HG02970 (cell line): ENCODE data around the gene SDK1.

Source experiments
- ATAC-seq: cut with Tn5 transposase; IDR thresholded peaks from one replicate; pipeline ENCODE4 v1.9.1; 2021; ENCODE audit warnings: mild to moderate bottlenecking, moderate library complexity, moderate number of reproducible peaks; ENCODE audit not compliant: unreplicated experiment, low FRiP score

Gene SDK1

DNA sequence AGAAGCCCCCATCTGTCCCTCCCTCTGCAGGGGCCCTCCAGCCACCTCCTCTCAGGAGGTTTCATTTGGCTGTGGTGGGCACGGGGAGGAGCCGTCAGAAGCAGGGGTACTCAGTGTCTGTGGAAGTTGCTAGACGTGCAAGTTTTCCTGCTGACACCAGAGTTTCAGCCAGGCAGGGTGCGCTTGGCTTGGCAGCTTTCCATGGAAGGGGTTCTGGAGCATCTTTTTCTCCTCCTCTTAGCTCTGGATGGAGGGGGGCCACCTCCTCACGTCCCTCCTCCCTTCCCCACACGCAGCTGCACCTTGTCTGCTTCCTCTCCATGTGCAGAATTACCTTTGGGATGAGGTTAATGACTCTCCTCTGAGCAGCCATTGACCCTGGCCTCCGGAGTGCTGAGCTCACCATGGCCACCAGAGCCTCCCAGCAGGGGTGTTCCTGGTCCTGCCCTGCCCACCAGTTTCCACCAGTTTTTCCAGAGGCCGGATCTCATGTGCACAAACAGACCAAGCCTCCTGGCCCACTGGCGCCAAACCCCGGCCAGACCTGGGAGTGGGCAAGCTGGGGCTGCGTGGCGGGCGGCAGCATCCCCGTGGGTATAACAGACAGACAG, 801.3 kb downstream of the SDK1 start:
- no peak for ATAC-seq

DNA sequence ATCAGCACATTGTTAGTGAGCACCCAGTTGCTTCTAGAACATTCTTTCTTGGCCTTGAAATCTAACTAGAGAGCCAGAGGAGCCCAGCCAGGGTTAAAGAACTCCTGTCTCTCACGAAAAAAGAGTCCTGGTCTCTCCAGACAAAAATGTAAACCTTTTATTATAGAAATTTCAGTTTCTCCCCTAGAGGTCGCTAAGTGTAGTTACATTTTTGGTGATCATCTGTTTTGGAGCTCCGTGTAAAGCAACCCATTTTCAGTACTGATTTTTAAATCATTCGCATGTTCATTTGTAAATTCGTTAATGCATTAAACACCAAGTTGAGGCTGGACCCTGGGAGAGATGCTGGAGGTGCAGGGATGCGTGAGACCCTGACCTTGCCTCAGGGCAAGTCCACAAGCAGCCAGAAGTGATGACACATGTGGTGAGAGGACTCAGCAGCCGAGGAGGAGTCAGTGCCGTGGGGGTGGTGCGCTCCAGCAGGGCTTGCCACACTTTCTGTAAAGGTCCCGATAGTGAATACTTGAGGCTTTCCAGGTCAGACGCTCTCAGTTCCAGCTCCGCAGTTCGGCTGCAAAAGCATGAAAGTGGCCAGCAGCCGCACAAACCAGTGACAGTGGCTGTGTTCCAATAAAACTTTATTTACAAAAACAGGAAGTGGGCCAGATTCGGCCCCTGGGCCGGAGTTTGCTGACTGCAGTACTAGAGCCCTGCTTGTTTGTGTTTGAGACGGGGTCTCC, 802.5 kb downstream of the SDK1 start:
- no peak for ATAC-seq

GRCh38 chr7:4107839-4108238, 806.8 kb downstream of the SDK1 start:
- ATAC-seq, result no peak

GRCh38 chr7:4108951-4109350, 807.9 kb downstream of the SDK1 start:
- ATAC-seq, result no peak

- ATAC-seq, result no peak
Observed at GRCh38 chr7:4109481-4110110, 808.5 kb downstream of the SDK1 start.

GRCh38 chr7:4110438-4110837, 809.4 kb downstream of the SDK1 start:
- no peak for ATAC-seq

GRCh38 chr7:4111166-4111565, 810.1 kb downstream of the SDK1 start:
- no peak for ATAC-seq

DNA sequence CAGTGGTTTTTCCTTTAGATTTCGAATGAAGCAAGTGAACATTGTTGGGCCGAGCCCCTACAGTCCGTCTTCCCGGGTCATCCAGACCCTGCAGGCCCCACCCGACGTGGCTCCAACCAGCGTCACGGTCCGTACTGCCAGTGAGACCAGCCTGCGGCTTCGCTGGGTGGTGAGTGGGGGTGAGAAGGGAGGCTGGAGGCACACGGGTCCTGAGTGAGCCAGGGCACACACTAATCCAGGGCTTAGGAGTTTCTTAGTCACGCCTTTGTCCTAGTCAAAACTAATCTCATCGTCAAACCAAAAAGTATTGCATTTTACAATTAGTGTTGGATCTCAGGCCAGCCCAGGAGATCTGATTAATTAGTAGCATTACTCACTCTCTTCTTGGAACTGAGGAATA, 812.2 kb downstream of the SDK1 start:
- no peak for ATAC-seq

- ATAC-seq, result no peak
Observed at GRCh38 chr7:4113976-4114375, 812.9 kb downstream of the SDK1 start.

- no peak for ATAC-seq
Observed at GRCh38 chr7:4115442-4115841, 814.4 kb downstream of the SDK1 start.

- ATAC-seq, result no peak
Observed at GRCh38 chr7:4115941-4116610, 815.0 kb downstream of the SDK1 start.

- ATAC-seq, result no peak
Observed at GRCh38 chr7:4119848-4120247, 818.8 kb downstream of the SDK1 start.

DNA sequence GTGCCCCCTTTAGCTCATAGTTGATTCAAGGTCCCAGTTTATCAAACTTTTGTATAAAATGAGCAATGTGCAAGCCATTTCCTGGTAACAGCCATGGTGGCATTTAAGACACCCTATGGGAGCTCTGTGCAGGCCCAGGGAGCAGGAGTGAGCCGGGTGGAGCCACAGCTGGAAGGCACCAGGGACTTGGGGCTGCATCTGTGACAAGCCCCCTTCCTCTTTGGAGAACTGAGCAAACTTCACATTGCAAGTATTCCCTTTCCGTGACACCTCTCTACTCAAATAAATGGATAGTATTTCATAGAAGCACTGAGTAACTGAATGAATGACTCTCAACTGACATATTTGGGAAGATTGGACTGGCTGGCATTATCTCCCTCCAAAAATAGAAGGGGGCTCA, 822.3 kb downstream of the SDK1 start:
- no peak for ATAC-seq

DNA sequence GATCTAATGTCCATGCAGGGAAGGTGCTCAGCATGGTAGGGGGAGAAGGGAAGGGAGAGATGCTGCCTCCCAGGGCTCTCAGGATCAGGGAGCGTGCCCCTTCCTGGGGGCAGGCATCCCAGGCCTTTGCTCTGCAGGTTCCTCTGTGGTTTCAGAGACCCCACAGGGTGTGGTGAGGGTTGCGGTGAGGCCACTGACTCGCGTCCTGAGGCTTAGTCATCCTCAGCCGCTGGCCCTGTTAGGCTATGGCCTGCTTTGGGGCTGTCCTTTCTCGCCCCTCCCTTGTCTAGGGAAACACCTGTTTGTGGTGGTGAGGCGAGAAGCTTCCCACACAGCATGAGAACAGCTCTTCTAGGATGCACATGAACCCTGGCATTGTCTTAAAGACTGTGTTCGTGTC, 822.8 kb downstream of the SDK1 start:
- ATAC-seq, result no peak

- ATAC-seq, result no peak
Observed at GRCh38 chr7:4124556-4125477, 823.8 kb downstream of the SDK1 start.

GRCh38 chr7:4127909-4128560, 827.0 kb downstream of the SDK1 start:
- no peak for ATAC-seq

DNA sequence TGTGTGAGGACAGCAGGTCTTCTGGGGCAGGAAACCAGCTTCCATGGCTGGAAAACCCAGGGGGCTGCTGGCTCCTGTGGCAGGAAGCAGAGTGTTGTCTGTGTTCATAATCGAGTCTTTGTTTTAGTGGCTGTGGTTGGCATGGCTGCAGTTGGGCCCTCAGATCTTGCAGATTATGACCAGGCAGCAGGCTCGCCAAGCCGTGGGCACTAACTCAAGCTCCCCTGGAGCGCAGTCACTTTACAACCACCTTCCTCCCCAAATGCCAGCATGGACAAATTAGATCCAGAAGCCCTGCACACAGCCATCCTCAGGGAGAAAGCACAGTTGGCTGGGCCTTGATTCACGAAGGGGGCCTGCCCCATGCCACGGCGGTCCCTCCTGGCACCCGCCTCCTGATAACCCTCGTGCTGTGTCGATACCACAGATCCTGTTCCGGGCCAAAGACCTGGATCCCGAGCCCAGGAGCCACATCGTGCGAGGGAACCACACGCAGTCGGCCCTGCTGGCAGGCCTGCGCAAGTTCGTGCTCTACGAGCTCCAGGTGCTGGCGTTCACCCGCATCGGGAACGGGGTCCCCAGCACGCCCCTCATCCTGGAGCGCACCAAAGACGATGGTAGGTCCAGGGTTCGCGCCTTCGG, 828.5 kb downstream of the SDK1 start:
- no peak for ATAC-seq

GRCh38 chr7:4131063-4131462, 830.0 kb downstream of the SDK1 start:
- ATAC-seq, result no peak

- ATAC-seq, result no peak
Observed at GRCh38 chr7:4132221-4132620, 831.2 kb downstream of the SDK1 start.
